HUES48 (cell line): ENCODE measurements around the gene DNAJC5.
A peak's percentile ranks its signal among the peaks of the same experiment; 100 is the strongest.

Source experiments
- H3K27ac ChIP-seq: one replicate; pipeline ENCODE4 v1.7.0; 2013; ENCODE audit warnings: low read depth, low read length, inconsistent platforms
- H3K27me3 ChIP-seq: 2 replicates; pipeline ENCODE4 v1.6.1; 2013; ENCODE audit warnings: mild to moderate bottlenecking, low read length; ENCODE audit not compliant: control insufficient read depth, insufficient read depth
- H3K36me3 ChIP-seq: 2 replicates; pipeline ENCODE4 v1.6.1; 2013; ENCODE audit warnings: low read length; ENCODE audit not compliant: control insufficient read depth, insufficient read depth
- H3K4me1 ChIP-seq: 2 replicates; pipeline ENCODE4 v1.6.1; 2013; ENCODE audit warnings: mild to moderate bottlenecking, low read length; ENCODE audit not compliant: control insufficient read depth, insufficient read depth
- H3K4me3 ChIP-seq: 2 replicates; pipeline ENCODE4 v1.5.1; 2013; ENCODE audit warnings: mild to moderate bottlenecking, low read depth, low read length
- H3K9ac ChIP-seq: 2 replicates; pipeline ENCODE4 v1.6.1; 2013; ENCODE audit warnings: mild to moderate bottlenecking, low read depth, low read length, moderate library complexity
- H3K9me3 ChIP-seq: 2 replicates; pipeline ENCODE4 v1.6.1; 2013; ENCODE audit warnings: low read length; ENCODE audit not compliant: control insufficient read depth, insufficient read depth

Gene DNAJC5

GRCh38 chr20:63980806-63981728 lies 86.1 kb downstream of the DNAJC5 start, which contains the start of gene PRPF6:
PRPF6 (plus strand) TSS chr20:63981132; CDS start chr20:63981246, 114 bp downstream.
- Histone ChIP-seq H3K9me3 (no peaks in the 10 kb centered on the region), H3K4me3 (peak within 1 kb of the TSS; percentile 89), H3K27ac (peak within 1 kb of the TSS; percentile 91), H3K36me3 (peaks cover 32% of the 10 kb centered on the region), H3K27me3 (peaks cover 10% of the 10 kb centered on the region), H3K4me1 (peaks cover 22% of the 10 kb centered on the region), H3K9ac (peak within 1 kb of the TSS; percentile 80; the same call in 1 of the 2 replicates)

- no peak overlapping the region for H3K27ac ChIP-seq
- H3K4me1 ChIP-seq: peaks cover 19% of the 10 kb centered on the region
- peaks cover 47% of the 10 kb centered on the region for H3K36me3 ChIP-seq
- peaks cover 10% of the 10 kb centered on the region for H3K27me3 ChIP-seq
- no peak overlapping the region for H3K9ac ChIP-seq
- H3K4me3 ChIP-seq: no peak overlapping the region
- no peaks in the 10 kb centered on the region for H3K9me3 ChIP-seq
These were observed 88.0 kb downstream of the DNAJC5 start for GRCh38 chr20:63982937-63983336.
